GM19397 (cell line): ENCODE results near the gene LIPI.
"Not testable (repeated sequence)": the region's sequence is repeated elsewhere in the genome, so short reads cannot be mapped to it uniquely, and the experiment has no call there.

Experiments
- ATAC-seq: cut with Tn5 transposase; IDR thresholded peaks from one replicate; pipeline ENCODE4 v1.9.1; 2021; ENCODE audit warnings: mild to moderate bottlenecking, moderate library complexity; ENCODE audit not compliant: unreplicated experiment

Gene LIPI

GRCh38 chr21:14210738-14211137, at the start of gene LIPI:
Gene LIPI, minus strand, starts transcription at chr21:14210955. Its CDS starts 110 bp downstream, at chr21:14210845.
- no peak for ATAC-seq

GRCh38 chr21:14260174-14260764, 49.5 kb upstream of the LIPI start:
- ATAC-seq: no peak

- ATAC-seq: no peak
Measured at GRCh38 chr21:14259747-14260146, 49.0 kb upstream of the LIPI start.

- ATAC-seq: no peak
Measured at GRCh38 chr21:14251336-14251735, 40.6 kb upstream of the LIPI start.

- no peak for ATAC-seq
Measured at GRCh38 chr21:14245711-14246110, 35.0 kb upstream of the LIPI start.

- ATAC-seq: no peak
Measured at GRCh38 chr21:14244911-14245310, 34.2 kb upstream of the LIPI start.

- ATAC-seq: no peak
Measured at GRCh38 chr21:14243874-14244273, 33.1 kb upstream of the LIPI start.

GRCh38 chr21:14243461-14243860, 32.7 kb upstream of the LIPI start:
- no peak for ATAC-seq

GRCh38 chr21:14241297-14241696, 30.5 kb upstream of the LIPI start:
- ATAC-seq: no peak

GRCh38 chr21:14239281-14239680, 28.5 kb upstream of the LIPI start:
- ATAC-seq: no peak

- ATAC-seq: no peak
Measured at GRCh38 chr21:14236180-14236579, 25.4 kb upstream of the LIPI start.

GRCh38 chr21:14235101-14235500, 24.3 kb upstream of the LIPI start:
- ATAC-seq: no peak

GRCh38 chr21:14229399-14229798, 18.6 kb upstream of the LIPI start:
- no peak for ATAC-seq

GRCh38 chr21:14223365-14223764, 12.6 kb upstream of the LIPI start:
- ATAC-seq: no peak

GRCh38 chr21:14215971-14216641, 5.4 kb upstream of the LIPI start, which contains the start of gene RBM11:
Gene RBM11, plus strand, starts transcription at chr21:14216157. Its CDS starts 30 bp downstream, at chr21:14216187.
- peak; percentile 97 for ATAC-seq

GRCh38 chr21:14213164-14213563, 2.4 kb upstream of the LIPI start:
- ATAC-seq: no peak

- ATAC-seq: no peak
Measured at GRCh38 chr21:14206222-14206621, 4.5 kb downstream of the LIPI start.

- not testable (repeated sequence) for ATAC-seq
Measured at GRCh38 chr21:14166463-14167223, 44.1 kb downstream of the LIPI start.

- no peak for ATAC-seq
Measured at GRCh38 chr21:14143999-14144398, 66.8 kb downstream of the LIPI start.

GRCh38 chr21:14124266-14124665, 86.5 kb downstream of the LIPI start:
- no peak for ATAC-seq

GRCh38 chr21:14121719-14122118, 89.0 kb downstream of the LIPI start:
- no peak for ATAC-seq
